Measurements from ENCODE around the gene CCDC177. TPM values are rescaled to one million over a fixed set of nuclear protein-coding genes. Genes with fewer than 3 reads are reported as not detected.

The CCDC177 gene
- total and polyA plus RNA-seq, 5 donors from 2014 or later = not detected

DNA sequence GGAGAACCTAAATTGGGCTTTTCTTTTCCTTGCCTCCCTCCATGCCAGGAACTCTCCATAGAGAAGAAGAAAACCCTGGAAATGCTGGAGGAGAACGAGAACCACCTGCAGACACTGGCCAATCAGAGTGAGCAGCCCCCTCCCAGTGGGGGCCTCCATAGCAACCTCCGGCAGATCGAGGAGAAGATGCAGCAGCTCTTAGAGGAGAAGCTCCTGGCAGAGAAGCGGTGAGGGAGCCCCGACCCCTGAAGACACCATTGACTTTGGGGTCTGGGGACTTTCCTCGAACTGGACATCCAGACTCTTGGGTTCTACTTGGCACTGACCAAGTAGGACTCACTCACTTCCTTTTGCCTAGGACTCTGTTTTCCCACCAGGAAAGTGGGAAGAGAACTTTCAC, 48.8 kb downstream of the CCDC177 start:
- no peak for ATAC-seq (ENCODE audit: low read depth in 2 of 2)
- Histone ChIP-seq H3K27me3 (ENCODE audit: control insufficient read depth, insufficient read depth, low read length) (no peaks in the 10 kb centered on the region), H3K27ac (ENCODE audit: insufficient read depth, low read length, poor library complexity, severe bottlenecking) (no peak overlapping the region), H3K4me3 (ENCODE audit: low read depth, low read length) (no peak overlapping the region), H3K36me3 (ENCODE audit: control insufficient read depth, insufficient read depth, low read length) (no peaks in the 10 kb centered on the region), H3K9me3 (ENCODE audit: control insufficient read depth in 2 of 2, low read length in 2 of 2) (no peaks in the 10 kb centered on the region), H3K4me1 (ENCODE audit: control insufficient read depth, insufficient read depth, low read length, poor library complexity, severe bottlenecking) (no peaks in the 10 kb centered on the region)
- Mint-ChIP-seq H3K36me3 (no peaks in the 10 kb centered on the region), H3K27ac (no peak overlapping the region), H3K27me3 (peaks cover 13% of the 10 kb centered on the region), H3K9me3 (peaks cover 0 to 1% (median 0%) of the 10 kb centered on the region in 7 donors), H3K4me3 (no peak overlapping the region), H3K4me1 (no peaks in the 10 kb centered on the region)
- DNase-seq = no peak

- Mint-ChIP-seq H3K4me1 (no peaks in the 10 kb centered on the region), H3K27ac (no peak overlapping the region), H3K9me3 (peaks cover 0 to 1% (median 0%) of the 10 kb centered on the region in 7 donors), H3K27me3 (peaks cover 28% of the 10 kb centered on the region), H3K36me3 (no peaks in the 10 kb centered on the region), H3K4me3 (no peak overlapping the region)
- no peaks in the 10 kb centered on the region for H3K9me3 ChIP-seq (ENCODE audit: control insufficient read depth in 2 of 2, low read length in 2 of 2)
- H3K27me3 ChIP-seq (ENCODE audit: control insufficient read depth, insufficient read depth, low read length) = no peaks in the 10 kb centered on the region
- no peaks in the 10 kb centered on the region for H3K4me1 ChIP-seq (ENCODE audit: control insufficient read depth, insufficient read depth, low read length, poor library complexity, severe bottlenecking)
- DNase-seq (no peak), ATAC-seq (ENCODE audit: low read depth in 2 of 2) (no peak)
- no peak overlapping the region for H3K27ac ChIP-seq (ENCODE audit: insufficient read depth, low read length, poor library complexity, severe bottlenecking)
- no peaks in the 10 kb centered on the region for H3K36me3 ChIP-seq (ENCODE audit: control insufficient read depth, insufficient read depth, low read length)
- no peak overlapping the region for H3K4me3 ChIP-seq (ENCODE audit: low read depth, low read length)
Observed at GRCh38 chr14:69522026-69522425, 52.6 kb downstream of the CCDC177 start.

Other genes starting within 250 kb of the CCDC177 start
- 117 TPM for gene ERH, start 176.6 kb downstream of the CCDC177 start, total RNA-seq
- gene ERH, start 176.6 kb downstream of the CCDC177 start, polyA plus RNA-seq = 10 to 100 TPM; 57.2 to 99.6 (median 73.8) TPM
- 33.1 TPM for gene SLC39A9, start 176.2 kb downstream of the CCDC177 start, total RNA-seq
- 10 to 100 TPM; 16.4 to 22.4 (median 22.1) TPM for gene SLC39A9, start 176.2 kb downstream of the CCDC177 start, polyA plus RNA-seq
- 0.25 TPM for gene PLEKHD1, start 90.1 kb downstream of the CCDC177 start, total RNA-seq
- under 1 TPM in 2 of 4 donors, not detected in 2; 0.05 to 0.18 TPM for gene PLEKHD1, start 90.1 kb downstream of the CCDC177 start, polyA plus RNA-seq
- gene SUSD6, start 36.7 kb upstream of the CCDC177 start, total RNA-seq = 101 TPM
- 10 to 100 TPM in 1 of 4 donors, 1 to 10 TPM in 3; 7.7 to 15.2 (median 9.0) TPM for gene SUSD6, start 36.7 kb upstream of the CCDC177 start, polyA plus RNA-seq
- 1,477 TPM for gene SRSF5, start 192.3 kb upstream of the CCDC177 start, total RNA-seq
- gene SRSF5, start 192.3 kb upstream of the CCDC177 start, polyA plus RNA-seq = 1,000 to 10,000 TPM in 3 of 4 donors, 100 to 1,000 TPM in 1; 909 to 1,385 (median 1,115) TPM
- gene SLC10A1, start 222.4 kb upstream of the CCDC177 start, total RNA-seq = not detected
- under 1 TPM in 3 of 4 donors, not detected in 1; 0.17 to 0.39 (median 0.21) TPM for gene SLC10A1, start 222.4 kb upstream of the CCDC177 start, polyA plus RNA-seq

All from CD4-positive, CD25-positive, alpha-beta regulatory T cell (primary cell).